Transverse colon (tissue), 4 donors: ENCODE results near the gene SCN5A.

Source experiments
- CTCF ChIP-seq, 5 experiments: fragments of 200-600 bp in 3 of 5; fragments of 450-650 bp in 2 of 5; sonication (generic) in 3 of 5; IDR thresholded peaks; 1 replicate in 2 of 5; 2 replicates in 3 of 5; pipeline ENCODE4 v1.5.1; 2016 to 2017; ENCODE audit warnings: antibody characterized with exemption in 5 of 5, inconsistent platforms in 3 of 5, mild to moderate bottlenecking in 2 of 5, moderate library complexity in 1 of 5
- POLR2AphosphoS5 ChIP-seq, 3 donors: sonication (generic); formaldehyde crosslinking; IDR thresholded peaks; one replicate each; pipeline ENCODE4 v1.6.1; 2016; ENCODE audit warnings: antibody characterized with exemption in 3 of 3

GRCh38 chr3:38561746-38562466 lies 87.6 kb downstream of the SCN5A start:
- TF ChIP-seq POLR2AphosphoS5 (IDR thresholded peaks at IDR 0.05) = no peak
- no peak for TF ChIP-seq CTCF (IDR thresholded peaks at IDR 0.05)
